ENCODE results near the gene IZUMO1.

DNA sequence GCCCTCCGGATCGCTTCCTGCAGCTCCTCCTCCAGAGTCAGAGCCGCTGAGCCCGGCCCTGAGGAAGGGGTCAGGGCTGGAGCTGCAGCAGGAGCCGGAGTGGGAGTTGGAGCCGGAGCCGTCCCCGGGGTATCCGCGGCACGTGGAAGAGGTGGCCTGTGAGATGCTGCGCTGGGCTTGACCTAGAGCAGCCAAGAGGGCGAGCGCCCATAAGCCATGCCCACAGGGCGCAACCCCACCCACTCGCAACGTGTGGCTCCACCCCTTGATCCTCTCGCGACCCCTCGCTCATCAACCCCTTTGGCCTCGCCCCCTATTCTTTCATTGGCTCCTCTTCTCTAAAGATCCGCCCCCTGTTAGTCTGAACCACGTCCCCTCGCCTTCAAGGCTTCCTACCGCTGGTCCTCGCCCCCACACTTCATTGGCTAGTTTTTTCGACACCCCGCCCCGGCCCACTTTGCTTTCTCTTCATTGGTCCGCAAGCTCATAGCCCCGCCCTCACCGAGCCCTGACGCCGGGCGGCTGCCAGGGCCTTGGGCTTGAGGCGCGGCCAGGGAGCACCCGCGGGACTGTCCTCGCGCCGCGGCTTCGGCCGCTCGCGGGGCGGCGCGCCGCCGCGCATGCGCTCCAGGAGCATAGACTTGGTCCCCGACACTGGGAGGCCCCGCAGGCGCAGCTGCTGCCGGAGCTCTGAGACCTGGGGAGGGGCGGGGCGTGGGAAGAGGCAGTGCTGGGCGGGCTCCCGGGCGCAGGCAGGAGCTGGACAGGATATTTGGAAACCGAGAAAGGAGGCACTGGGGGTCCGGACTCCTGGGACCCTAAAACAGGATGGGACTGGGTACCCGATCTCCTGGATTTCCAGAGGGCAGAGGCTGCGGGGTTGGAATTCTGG, 32.6 kb downstream of the IZUMO1 start:
- TF ChIP-seq CTCF (conservative IDR thresholded peaks at IDR 0.05; ENCODE audit: low read depth, low read length), result no peak
- no peak for TF ChIP-seq EZH2 (IDR thresholded peaks at IDR 0.05; ENCODE audit: borderline replicate concordance, low read depth, low read length, poor library complexity, severe bottlenecking)
